ENCODE data around the gene CNTNAP3.
"Not testable (repeated sequence)": the region's sequence is repeated elsewhere in the genome, so short reads cannot be mapped to it uniquely, and the experiment has no call there.

The CNTNAP3 gene

DNA sequence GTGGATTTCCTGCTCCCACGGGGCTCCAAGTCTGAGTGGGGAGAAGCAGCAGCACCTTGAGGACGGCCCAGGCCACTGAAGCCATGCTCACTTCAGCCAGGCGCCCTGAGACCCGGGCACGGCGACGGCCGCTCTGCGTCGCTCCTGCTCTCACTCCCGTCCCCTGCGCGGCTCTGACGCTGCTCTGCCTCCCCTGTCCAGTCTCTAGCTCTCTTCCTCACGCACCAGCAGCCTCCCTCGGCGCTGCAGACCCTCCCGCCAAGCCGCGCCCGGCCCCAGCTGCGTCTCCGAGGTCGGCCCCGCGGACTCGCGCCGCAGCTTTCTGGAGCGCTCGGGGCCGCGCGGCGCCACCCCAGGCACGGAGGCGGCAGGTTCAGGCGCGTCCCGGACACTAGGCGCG lies at the start of gene CNTNAP3:
TSS of gene CNTNAP3 (minus strand) at position 188 of the 400 bp plus-strand sequence. CDS start at position 85, 103 bp downstream.
- not testable (repeated sequence) for DNase-seq (ENCODE audit: extremely low read depth in 1 of 2, low read depth in 1 of 2)

DNA sequence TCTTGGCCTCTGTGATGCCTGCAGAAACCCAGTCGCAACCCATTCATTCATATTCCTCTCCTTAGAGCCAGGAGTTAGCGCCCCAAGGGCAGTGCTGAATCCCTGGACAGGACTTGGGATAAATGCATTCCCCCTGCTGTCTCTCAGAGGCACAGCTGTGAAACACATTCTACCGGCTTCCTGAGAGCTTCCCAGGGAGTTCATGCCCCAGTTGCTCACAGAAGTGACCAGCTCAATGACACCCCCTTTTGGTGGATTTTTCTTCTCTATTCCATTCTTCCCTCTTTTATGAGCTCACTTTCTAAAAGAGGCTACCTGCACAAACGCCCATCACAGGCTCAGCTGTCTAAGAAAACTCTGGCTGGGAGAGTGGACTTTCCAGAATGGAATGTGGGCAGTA lies 8.0 kb downstream of the CNTNAP3 start:
- not testable (repeated sequence) for DNase-seq (ENCODE audit: extremely low read depth in 1 of 2, low read depth in 1 of 2)

DNA sequence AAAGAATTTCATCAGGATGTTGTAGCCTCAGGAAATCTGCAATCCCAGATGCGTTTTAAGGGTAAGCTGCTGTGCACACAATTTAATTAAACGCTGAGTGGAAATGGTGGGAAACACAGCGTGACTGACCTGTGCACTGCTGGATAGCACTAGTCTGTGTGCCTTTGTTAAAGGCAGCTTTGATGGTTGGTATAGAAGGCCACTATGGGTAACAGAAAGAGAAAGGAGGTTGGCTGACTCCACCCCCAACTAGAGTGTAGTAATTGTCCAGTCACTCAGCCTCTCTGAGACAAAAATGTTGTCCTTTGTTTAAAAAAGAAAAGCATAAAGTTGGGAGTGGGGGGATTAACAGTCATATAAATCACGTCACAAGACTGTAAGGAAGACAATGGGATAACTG lies 45.5 kb downstream of the CNTNAP3 start:
- DNase-seq (ENCODE audit: extremely low read depth in 1 of 2, low read depth in 1 of 2), result not testable (repeated sequence)

DNA sequence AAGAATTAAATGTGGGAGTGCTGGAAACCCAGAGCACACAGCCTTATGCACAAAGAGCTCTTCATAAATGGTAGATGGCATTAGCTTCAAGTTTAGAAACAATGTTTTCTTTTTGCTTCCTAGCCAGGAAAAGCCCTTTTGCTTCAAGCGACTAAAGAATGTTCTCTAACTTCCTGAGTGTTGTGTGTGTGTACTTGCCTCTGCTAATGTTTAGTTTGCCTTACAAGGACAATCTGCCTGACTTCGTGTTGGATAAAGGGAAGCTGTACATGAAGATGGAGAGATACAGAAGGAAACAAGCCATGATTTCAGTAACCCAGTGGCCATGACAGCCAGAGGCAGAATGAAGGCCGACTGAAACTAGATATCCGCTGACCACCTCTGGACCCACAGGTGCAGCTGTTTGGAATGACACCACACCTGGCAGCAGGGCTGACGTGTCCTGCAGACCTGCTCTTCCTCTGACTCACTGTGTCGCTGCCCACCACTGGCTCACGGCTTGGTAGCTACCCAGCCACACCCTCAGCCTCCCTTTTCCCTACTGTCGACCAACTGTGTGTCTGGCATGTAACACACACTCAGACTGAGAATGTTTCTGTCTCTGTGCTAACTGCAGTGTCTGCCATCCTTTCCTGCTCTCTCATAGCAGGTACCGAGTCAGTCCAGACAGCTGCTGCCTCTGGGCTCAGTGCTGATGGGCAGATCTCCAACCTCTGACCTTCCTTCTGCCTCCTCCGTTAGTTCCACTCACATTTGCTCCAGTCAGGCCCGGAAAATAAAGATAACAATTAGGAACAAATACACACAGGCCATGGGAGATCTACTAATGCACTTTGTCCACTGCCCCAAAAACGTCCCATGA lies 55.6 kb downstream of the CNTNAP3 start:
- DNase-seq (ENCODE audit: extremely low read depth in 1 of 2, low read depth in 1 of 2), result not testable (repeated sequence)

DNA sequence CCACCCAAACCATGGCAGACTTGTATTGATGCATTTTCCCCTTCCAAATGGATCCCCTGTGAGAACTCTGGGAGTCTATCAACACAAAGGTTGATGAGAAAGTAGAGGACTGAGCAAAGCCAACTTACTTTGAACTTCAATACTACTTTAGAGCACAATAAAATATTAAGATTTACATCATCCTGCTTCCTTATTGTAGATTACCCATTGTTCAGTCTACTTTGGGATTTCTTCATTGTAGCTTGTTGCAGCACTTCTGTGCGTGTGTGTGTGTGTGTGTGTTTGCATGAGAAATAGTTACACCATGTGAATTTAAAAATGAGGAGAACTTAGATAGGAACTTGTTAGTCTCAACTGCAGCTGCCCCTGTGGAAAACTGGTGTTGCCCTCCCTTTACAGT lies 72.0 kb downstream of the CNTNAP3 start:
- DNase-seq (ENCODE audit: extremely low read depth in 1 of 2, low read depth in 1 of 2), result not testable (repeated sequence)

DNA sequence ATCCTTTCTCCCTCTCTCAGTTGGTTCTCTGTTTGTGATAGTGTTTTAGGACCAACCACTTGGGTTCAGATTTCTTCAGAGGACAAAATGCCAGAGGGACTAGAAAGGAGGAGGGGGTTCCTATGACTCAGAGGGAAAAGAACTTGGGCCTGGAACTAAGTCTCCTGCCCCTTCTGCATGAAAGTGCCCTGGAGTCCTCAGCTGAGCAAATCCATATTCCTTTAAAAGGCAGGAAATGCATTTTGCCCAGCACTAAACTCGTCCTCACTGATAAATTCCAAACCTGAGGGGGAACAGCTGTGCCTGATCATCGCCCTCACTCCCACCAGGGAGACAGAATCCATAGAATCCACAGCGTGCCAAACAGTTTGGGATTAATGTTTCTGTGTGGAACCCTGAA lies 78.2 kb downstream of the CNTNAP3 start:
- not testable (repeated sequence) for DNase-seq (ENCODE audit: extremely low read depth in 1 of 2, low read depth in 1 of 2)

DNA sequence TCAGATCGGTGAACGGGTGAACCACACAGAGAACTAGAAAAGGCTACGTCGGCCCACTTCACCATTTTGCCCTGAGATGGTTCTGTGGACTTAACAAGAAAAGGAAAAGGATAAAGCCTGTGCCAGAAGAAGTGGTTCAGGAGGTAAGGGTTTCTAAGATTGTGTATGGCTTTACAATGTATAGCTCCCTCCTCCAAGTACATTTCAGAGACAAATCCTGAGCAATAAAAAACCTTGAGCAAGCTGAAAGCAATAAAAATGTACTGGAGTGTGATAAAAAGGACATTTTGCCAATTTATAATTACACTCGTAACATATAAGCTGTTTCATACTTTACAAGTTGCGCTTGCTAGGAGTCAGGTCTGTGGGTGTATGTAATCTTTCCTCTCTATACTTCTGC lies 81.3 kb downstream of the CNTNAP3 start:
- DNase-seq (ENCODE audit: extremely low read depth in 1 of 2, low read depth in 1 of 2), result not testable (repeated sequence)

DNA sequence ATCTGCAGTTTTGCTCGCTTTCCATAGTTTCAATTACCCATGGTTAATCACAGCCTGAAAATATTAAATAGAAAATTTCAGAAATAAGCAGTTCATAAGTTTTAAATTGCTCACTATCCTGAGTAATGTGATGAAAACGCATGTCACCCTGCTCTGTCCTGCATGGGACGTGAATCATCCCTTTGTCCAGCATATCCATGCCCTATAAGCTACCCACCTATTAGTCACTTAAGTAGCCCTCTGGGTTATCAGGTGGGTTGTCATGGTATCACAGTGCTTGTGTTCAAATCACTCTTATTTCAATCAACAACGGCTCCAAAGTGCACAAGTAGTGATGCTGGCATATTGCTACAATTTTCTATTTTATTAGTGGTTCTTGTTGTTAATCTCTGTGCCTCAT lies 82.1 kb downstream of the CNTNAP3 start:
- not testable (repeated sequence) for DNase-seq (ENCODE audit: extremely low read depth in 1 of 2, low read depth in 1 of 2)

DNA sequence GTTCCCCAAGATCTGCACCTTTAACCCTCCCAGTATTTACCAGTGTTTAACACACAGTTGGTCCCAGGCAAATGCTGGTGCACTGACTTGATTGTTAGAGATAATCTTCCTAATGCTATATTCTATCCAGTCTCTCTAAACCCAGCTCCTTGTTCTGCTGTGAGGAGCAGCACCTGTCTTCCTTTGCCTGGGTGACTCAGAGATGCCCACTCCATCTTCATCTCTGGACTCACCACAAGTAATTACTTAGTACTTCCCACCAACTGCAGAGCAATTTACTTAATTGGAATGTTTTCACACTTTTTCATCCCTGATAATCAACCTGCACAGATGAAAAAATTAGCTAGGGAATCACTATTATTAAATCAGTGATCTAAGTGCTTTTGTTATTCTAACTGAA lies 87.6 kb downstream of the CNTNAP3 start:
- not testable (repeated sequence) for DNase-seq (ENCODE audit: extremely low read depth in 1 of 2, low read depth in 1 of 2)

DNA sequence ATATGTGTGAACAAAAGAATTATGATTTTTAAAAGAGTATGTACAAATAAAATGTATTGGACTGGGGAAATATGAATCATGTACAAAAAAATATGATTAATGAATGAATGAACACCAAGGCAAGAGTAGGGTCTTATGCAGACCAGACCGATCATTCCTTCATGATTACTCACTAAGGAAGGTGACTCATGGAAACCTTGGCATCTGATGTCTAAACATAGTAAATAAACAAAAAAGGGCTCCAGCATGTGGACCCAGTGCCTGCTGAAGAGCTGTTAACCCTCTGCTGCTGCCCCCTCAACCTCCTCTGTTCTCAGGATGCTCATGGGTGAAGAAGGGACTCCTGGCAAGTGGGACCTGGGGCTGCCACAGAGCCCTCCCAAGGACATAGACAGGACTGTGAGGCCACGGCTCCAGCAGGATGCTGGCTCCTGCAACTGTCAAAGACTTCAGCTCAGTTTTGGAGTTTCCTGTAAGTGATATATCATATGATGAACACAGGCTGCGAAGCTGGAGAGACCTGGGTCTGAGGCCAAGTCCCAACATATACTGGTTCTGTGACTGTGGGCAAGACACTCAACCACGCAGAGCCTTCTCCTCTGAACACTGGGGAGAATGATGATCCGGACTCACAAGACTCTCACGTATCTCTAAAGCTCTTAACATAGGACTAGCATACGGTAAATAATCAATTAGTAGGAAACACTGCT lies 89.8 kb downstream of the CNTNAP3 start:
- not testable (repeated sequence) for DNase-seq (ENCODE audit: extremely low read depth in 1 of 2, low read depth in 1 of 2)

DNA sequence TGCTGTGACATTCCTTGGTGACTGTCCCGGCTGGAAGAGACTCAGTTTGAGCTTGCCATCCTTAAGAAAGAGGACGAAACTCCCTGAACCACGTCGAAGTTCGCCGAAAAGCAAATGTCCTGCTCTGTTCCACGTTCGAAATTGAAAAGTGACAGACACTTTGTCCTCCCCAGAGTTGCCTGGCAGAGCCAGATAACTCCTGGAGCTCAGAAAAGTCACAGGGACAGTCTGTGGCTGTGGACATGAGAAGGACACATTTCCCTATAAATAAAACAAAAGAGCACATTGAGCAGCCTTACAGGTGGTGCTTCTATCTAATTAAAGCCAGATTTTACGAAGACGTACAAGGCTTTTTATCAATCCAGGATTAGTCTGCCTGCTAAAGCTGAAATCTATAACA lies 116.6 kb downstream of the CNTNAP3 start:
- not testable (repeated sequence) for DNase-seq (ENCODE audit: extremely low read depth in 1 of 2, low read depth in 1 of 2)

DNA sequence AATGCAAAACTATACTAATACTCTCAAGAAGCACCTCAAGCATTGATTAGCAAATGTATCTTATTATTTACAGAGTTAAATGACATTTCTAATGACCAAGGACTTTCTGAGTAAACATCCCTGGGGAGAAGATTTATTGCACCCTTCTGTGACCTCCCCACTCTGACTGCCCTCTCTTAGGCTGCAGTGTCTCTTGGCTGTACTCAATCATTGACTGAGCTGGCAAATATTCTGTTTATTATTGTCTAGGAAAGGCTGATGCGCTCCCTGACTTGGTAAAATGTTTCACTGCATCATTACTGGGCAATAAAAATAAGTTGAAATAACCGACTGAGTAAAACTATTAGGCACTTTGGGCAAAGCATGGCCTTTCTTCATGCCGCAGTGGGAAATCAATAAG lies 130.3 kb downstream of the CNTNAP3 start:
- not testable (repeated sequence) for DNase-seq (ENCODE audit: extremely low read depth in 1 of 2, low read depth in 1 of 2)

DNA sequence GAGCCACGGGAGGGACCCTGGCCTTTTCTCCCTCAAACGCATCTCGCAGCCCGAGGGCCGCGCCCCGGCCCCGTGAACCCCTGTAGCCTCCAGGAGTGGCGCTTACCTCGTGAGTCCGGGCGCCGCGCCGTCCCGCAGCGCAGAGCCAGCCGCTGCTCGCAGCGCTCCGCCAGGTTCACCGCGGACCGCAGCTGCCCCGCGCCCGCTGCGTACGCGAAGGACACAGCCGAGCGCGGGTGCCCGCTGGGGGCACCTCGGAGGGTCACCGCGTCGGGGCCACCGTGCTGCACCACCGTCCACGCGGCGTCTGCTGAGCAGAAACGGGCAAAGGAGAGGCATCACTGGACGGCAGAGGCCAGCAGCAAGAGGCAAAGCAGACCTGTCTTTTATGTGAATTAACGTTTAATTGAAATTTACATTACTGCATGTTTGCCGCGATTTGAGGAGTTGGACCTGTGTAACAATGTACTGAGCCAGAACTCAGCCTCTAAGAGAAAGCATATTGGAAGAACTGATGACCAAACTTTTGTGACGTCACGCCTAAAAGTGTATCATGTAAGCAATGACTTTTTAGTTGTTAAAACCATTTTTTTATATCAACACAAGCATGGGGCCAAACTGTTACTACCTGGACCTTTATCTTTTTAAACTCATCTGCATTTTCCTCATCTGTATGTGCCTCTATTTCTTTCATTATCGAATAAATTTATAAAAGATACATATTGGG lies 155.0 kb downstream of the CNTNAP3 start:
- DNase-seq (ENCODE audit: extremely low read depth in 1 of 2, low read depth in 1 of 2), result not testable (repeated sequence)

DNA sequence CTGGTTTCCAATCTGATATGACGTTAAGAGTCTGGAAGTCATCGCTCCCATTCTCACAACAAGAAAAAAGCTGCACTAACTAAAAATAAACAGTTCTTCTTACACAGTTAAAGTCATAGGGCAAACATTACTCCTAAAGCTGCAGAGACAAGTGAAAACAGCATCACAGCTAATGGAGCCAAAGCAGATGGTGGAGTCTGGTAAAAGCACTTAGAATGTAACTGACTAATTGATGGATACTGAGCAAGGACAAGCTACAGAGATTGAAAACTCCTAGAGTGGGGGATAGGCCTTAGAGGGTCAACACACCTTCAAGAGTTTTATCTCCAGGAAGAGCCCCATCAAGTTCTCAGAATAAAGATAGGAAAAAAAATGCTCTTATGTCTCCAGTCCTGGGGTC lies 166.6 kb downstream of the CNTNAP3 start:
- not testable (repeated sequence) for DNase-seq (ENCODE audit: extremely low read depth in 1 of 2, low read depth in 1 of 2)

DNA sequence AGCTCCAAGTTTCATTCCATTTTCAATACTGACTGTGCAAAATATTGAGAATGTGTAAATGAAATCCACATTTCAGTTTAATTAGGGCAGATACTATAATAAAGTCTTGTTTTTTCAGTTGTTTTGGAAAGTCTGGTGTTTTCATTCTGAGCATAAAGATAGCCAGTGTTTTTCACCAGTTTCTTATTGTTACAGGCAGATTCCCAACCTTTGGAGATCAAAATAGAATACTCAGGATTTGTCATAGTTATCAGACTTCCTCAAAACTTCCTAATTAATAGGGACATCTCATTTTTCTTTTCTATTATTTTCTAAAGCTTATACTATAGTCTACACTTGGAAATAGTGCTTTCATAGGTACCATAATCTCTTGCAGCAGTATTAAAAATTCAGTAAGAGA lies 176.2 kb downstream of the CNTNAP3 start:
- DNase-seq (ENCODE audit: extremely low read depth in 1 of 2, low read depth in 1 of 2), result not testable (repeated sequence)

DNA sequence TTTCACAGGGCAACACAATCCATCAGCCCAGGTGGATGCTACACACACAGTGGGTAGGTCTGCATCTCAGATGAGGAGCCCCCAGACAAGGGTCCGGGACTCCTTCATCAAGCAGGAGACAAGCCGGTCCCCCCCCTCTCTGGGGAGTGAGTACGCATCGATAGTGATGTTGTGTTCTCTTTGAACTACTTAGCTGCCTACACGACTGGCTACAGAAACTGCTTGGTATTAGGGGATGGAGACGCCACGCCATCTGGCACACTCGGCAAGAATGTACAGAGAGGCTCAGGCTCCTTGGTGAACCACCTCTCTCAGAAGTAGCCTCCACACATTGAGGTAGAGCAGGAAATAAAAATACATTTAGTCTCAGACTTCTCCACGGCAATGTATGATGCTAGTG lies 179.8 kb downstream of the CNTNAP3 start:
- no peak for DNase-seq (ENCODE audit: extremely low read depth in 1 of 2, low read depth in 1 of 2)

DNA sequence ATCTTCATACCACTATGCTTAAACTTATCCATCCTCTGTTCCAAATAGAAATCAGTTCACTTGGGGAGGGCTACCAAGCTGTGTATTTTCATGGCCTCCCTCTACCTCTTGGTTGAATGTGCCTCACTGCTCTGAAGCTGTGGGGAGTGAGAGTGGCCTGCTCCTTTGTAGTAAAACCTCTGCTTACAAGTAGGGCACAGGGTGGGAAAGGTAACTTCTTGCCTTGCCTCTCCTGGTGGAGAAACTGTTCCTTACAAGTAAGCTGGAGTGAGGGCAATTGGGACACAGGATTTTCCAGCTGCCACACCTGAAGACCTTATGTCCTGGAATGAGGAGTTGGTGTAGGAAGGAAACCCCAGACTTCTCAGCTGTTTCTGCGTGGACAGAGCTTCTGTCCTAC lies 190.8 kb downstream of the CNTNAP3 start:
- DNase-seq (ENCODE audit: extremely low read depth in 1 of 2, low read depth in 1 of 2), result not testable (repeated sequence)

DNA sequence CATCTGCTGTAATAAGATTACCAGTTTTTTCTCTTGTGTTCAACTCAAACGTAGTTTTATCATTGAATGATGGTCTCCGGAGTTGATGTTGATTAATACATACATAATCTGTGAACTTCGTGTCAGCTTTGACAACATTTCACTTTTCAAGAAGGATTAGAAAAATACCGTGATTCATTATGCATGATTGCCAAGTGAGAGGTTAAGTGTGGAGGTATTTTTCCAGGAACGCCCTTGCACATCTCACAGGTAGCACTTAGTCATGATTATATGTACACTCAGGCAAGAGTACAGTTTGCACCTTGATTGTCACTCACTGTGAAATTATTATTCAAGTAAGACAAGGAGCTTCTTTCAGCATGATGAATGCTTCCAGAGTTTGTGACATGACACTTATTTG lies 202.7 kb downstream of the CNTNAP3 start:
- DNase-seq (ENCODE audit: extremely low read depth in 1 of 2, low read depth in 1 of 2), result not testable (repeated sequence)

DNA sequence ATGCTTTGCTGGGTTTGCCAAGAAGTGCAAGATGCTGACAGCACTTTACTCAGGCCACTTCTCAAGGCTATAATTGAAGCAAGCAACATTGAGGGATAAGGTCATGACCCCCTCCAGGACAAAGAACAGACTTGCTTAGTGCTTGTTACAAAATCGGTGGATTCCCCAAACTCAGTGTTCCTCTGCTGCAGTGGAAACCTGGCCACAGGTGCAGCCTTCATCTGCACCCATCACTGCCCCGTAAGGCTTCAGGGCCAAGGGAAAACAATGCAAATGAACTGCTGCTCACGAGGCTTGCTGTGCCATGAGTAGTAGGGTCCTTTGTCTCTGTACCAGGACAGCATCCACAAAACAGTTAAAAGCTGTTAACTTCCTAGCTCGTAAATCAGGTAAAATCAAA lies 205.4 kb downstream of the CNTNAP3 start:
- DNase-seq (ENCODE audit: extremely low read depth in 1 of 2, low read depth in 1 of 2), result not testable (repeated sequence)

DNA sequence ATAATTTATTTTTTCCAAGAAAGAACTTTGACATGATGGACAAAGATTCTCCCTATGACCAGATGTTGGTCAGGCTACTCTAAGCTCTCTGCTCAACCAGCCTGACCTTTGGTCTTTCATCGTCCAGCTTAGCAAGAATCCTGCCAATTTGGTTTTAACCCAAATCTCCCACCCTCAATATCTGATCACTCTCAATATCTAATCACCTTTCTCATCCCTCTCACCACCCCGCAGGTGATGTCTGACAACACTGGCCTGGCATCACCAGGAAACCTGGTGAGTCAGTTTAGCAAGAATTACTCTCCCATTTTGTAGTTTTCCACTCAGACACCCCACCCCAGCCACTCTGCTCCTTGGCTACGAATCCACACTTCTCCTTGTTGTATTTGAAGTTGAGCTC lies 207.9 kb downstream of the CNTNAP3 start:
- DNase-seq (ENCODE audit: extremely low read depth in 1 of 2, low read depth in 1 of 2), result not testable (repeated sequence)

DNA sequence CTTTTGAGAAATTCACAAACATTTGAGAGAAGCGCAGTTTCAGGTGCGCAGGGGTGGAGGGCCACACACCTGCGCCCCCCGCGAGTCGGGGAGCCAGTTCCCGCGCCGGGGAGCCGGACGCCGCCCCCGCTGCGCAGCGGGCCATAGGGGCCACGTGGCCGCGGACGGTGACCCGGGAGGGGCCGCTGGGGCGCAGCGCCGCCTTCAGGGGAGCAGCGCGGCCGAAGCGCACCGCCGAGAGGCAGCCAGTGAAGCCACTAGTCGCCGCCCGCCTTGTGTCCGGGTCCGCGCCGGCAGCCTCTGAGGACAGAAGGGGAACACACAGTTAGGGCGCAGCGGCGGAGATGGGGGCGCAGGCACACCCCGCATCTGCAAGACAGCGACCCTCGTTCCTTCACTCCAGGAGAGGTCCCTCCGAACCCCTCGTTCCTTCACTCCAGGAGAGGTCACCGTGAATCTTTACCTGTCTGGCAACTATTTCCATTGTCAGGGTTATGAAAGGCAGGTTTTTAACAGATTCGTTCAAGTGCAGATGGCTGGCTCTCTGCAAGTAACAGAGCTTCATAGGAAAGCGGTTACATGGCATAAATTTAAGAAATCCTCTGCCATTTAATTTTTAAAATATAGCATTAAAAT lies 209.2 kb downstream of the CNTNAP3 start:
- DNase-seq (ENCODE audit: extremely low read depth in 1 of 2, low read depth in 1 of 2), result not testable (repeated sequence)

Data from stimulated activated CD8-positive, alpha-beta memory T cell treated with anti-CD3 and anti-CD28 coated beads, Interleukin-7, amount 100 ng/mL, for 48 hours (primary cell).